GM12892 (cell line): ENCODE data around the gene SFSWAP.

Experiments used
- DNase-seq: peaks from one replicate; pipeline ENCODE4 v3.0.0; 2011; ENCODE audit not compliant: insufficient read length
- FAIRE-seq: peaks from 2 replicates; lab custom pipeline; 2011; peaks lifted over from hg19 to GRCh38; lab: Jason Lieb, UNC
- POLR2A ChIP-seq: IDR thresholded peaks from 2 replicates; pipeline ENCODE4 v1.6.1; 2011; ENCODE audit warnings: low read depth, low read length, control low read depth
- POLR2AphosphoS5 ChIP-seq: IDR thresholded peaks from 2 replicates; pipeline ENCODE4 v1.6.1; 2011; ENCODE audit warnings: low read depth, low read length, control low read depth
- TAF1 ChIP-seq: IDR thresholded peaks from 2 replicates; pipeline ENCODE4 v1.6.1; 2011; ENCODE audit warnings: low read depth, mild to moderate bottlenecking, control low read depth, low read length, borderline replicate concordance

SFSWAP gene

DNA sequence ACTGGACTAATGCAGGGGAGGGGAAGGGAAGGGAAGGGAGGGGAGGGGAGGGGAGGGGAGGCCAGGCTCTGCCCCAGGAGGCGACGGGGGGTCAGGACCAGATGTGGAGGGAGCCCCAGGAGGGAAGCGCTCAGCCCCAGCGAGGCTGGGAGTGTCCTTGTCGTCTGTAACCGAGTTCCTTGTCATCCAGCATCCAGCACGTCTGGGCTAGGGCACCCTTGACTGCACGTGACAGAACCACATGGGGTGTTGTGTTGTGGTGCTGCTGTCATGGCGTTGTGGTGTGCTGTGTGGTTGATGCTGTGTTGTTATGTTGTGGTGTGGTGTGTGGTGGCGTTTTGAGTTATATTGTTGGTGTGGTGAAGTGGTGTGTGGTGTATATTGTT is 28.4 kb upstream of the SFSWAP start:
- FAIRE-seq (no peak), DNase-seq (no peak)
- TF ChIP-seq POLR2AphosphoS5 (no peak), TAF1 (no peak), POLR2A (no peak)

DNA sequence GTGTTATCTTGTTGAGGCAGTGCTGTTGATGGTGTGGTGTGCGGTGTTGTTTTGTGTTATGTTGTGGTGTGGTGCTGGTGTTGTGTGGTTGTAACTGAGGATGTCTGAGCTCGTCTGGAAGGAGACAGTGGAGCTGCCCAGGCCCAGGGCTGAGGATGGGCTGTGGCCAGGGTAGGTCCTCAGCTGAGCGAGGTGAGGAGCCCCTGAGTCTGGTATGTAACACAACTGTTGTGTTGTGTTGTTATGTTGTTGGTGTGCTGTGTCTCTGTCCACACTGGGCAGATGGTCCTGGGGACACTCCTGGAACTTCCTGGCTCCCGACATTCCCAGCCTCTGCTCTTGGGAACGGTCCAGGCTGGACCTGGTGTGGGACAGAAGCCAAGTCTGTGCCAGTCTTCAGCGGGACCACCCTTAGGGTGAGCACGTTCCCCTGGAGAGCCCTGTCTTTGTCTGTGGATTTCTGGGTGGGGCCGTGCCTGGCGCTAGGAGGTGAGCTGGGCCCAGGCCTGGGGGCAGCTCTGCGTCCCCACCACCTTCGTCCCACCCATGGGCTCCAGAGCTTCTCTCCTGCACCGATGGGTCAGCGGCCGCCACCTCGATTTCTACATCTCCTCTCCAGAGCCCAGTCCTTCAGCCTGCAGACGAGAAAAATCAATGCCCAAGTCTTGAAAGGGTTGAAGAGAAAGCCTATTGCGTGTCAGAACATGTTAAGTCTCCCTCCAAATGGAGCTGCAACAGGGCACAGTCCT is 27.4 kb upstream of the SFSWAP start:
- FAIRE-seq (no peak), DNase-seq (no peak)
- TF ChIP-seq POLR2AphosphoS5 (no peak), POLR2A (no peak), TAF1 (no peak)

DNA sequence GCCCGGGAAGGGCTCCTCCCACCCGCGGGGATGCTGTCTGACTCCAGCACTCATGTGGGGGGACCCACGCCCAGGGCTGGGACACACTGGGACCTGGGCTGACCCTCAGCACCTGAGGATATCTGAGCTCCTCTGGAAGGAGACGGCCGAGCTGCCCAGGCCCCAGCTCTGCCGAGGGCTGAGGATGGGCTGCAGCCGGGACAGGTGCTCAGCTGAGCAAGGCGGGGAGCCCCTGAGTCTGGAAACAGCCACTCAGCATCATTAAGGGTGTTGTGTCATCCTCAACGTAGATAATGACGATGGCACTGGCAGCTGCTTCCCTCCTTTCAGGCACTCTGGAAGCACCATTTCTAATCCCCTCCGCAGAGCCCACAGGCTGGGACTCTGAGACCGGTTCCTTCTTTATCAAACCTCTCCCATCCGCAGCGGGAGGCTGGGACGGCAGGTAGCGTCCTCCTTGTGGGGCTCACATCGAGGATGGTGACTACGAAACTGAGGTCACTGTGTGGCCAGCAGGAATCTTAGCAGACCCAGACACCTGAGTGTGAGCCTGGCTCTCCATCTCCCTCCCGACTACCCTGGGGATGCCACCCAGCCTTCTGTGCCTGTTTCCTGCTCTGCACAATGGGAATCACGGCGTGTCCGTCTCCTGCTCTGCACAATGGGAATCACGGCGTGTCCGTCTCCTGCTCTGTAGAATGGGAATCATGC is 26.7 kb upstream of the SFSWAP start:
- DNase-seq (no peak), FAIRE-seq (no peak)
- no peak for TF ChIP-seq POLR2AphosphoS5
- no peak for TF ChIP-seq TAF1
- no peak for TF ChIP-seq POLR2A

DNA sequence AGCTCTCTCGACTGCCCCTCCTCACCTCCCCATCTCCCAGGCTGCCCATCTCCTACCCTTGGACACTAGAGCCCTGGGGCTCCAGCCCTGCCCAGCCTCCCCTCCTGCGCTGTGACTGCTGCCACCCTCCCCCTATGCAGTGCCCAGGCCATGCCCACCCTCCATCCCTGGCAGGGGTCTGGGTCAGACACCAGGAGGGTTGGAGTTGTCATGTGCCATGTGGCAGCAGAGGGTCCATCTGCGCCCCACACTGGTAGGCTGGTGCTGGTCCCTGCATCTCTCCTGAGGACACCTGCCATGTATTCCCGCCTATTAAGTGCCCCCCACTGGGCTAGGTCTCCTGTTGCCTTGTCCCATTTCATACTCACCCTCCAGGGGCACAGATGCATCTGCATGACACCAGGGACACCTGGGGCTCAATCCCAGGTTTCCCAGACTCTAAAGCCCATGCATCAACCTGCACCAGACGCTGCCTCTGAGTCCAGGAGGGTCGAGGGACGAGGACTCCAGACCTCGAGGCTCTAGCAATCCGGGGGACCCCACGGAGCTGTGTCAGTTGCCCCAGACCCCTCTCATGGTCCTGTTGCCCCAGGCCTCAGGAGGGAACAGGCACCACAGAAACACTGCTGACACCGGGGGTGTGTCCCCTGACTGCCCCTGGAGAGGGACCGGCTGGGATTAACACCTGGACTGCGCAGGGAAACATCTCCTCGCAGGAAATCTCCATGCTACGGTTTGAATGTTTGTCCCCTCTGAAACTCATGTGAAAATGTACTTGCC is 23.4 kb upstream of the SFSWAP start:
- no peak for FAIRE-seq

DNA sequence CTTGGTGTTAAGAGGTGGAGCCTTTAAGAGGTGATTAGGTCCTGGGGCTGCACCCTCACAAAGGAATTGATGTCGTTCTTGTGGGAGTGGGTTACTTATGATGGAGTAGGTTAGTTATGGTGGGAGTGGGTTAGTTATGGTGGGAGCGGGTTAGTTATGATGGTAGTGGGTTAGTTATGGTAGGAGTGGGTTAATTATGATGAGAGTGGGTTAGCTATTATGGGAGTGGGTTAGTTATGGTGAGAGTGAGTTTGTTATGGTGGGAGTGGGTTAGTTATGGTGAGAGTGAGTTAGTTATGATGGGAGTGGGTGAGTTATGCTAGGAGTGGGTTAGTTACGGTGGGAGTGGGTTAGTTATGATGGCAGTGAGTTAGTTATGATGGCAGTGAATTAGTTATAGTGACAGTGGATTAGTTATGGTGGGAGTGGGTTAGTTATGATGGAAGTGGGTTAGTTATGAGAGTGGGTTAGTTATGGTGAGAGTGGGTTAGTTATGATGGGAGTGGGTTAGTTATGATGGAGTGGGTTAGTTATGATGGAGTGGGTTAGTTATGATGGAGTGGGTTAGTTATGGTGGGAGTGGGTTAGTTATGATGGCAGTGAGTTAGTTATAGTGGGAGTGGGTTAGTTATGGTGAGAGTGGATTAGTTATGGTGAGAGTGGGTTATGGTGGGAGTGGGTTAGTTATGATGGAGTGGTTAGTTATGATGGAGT is 22.6 kb upstream of the SFSWAP start:
- TF ChIP-seq POLR2AphosphoS5 = no peak
- no peak for TF ChIP-seq TAF1
- TF ChIP-seq POLR2A = no peak
- FAIRE-seq (peak; percentile 51), DNase-seq (no peak)

More for the DNA sequence above, 23.4 kb upstream of the SFSWAP start:
- no peak for DNase-seq
- no peak for TF ChIP-seq POLR2A
- TF ChIP-seq POLR2AphosphoS5 = no peak
- TF ChIP-seq TAF1 = no peak

DNA sequence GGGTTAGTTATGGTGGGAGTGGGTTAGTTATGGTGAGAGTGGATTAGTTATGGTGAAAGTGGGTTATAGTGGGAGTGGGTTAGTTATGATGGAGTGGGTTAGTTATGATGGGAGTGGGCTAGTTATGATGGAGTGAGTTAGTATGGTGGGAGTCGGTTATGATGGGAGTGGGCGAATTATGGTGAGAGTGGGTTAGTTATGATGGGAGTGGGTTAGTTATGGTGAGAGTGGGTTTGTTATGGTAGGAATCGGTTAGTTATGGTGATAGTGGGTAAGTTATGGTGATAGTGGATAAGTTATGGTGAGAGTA is 22.1 kb upstream of the SFSWAP start:
- TF ChIP-seq POLR2AphosphoS5 (no peak), POLR2A (no peak), TAF1 (no peak)
- FAIRE-seq = no peak

DNA sequence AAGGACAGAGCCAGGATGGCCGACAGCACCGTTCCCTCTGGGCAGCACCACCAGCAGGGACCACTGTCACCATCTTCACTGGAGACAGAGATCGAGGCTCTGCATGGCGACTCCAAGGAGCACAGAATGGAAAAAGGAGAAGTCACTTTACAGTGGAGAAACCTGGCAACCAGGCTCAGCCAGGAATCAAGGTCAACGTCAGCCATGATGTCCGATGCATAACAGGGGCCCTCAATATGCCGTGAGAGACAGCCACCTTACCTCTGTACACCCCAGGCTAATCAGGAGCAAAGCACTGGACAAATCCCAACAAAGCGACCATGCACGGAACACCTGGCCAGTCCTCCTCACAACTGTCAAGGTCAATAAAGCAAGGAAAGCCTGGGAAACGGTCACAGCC is 20.6 kb upstream of the SFSWAP start:
- TF ChIP-seq TAF1 (no peak), POLR2AphosphoS5 (no peak), POLR2A (no peak)
- DNase-seq = no peak
- no peak for FAIRE-seq

More for the DNA sequence above, 22.1 kb upstream of the SFSWAP start:
- no peak for DNase-seq

DNA sequence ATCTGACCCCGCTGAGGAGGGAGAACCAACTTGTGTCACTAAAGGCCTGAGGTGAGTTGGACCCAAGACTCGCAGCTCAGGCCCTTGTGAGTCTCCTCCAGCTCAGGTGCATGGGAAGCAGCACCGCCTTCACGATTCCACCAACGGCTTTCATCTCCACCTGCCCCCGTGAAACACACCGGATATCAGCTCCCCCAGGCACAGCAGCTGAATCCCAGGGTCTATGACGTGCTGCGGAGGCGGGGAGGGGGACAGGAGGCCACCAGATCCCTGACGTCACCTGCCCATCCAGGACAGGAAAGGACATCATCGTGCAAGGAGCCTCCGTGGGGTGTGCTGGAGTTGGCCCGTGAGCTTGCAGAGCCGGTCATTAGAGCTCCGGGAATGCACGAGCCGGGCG is 18.5 kb upstream of the SFSWAP start:
- no peak for FAIRE-seq
- no peak for DNase-seq
- TF ChIP-seq TAF1 = no peak
- no peak for TF ChIP-seq POLR2A
- TF ChIP-seq POLR2AphosphoS5 = no peak

DNA sequence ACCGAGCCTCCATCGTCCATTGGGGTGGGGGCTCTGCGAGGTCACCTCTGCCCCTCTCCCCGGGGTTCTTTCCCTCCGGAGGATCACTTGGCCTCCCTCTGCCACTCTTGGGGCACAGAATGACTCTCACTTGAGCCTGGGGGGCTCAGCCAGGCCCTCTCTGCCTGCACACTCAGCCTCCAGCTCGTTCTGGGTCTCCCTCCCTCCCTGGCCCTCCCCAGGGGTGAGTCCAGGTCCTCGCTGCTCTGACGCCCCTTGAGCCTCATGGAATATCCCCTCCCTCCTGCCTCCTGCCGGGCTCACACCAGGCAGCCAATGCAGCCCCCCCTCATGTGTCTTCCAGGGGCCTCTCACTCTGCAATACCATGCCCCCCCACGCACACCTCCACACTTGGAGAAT is 17.7 kb upstream of the SFSWAP start:
- no peak for DNase-seq
- no peak for FAIRE-seq
- TF ChIP-seq POLR2AphosphoS5 = no peak
- no peak for TF ChIP-seq TAF1
- TF ChIP-seq POLR2A = no peak

DNA sequence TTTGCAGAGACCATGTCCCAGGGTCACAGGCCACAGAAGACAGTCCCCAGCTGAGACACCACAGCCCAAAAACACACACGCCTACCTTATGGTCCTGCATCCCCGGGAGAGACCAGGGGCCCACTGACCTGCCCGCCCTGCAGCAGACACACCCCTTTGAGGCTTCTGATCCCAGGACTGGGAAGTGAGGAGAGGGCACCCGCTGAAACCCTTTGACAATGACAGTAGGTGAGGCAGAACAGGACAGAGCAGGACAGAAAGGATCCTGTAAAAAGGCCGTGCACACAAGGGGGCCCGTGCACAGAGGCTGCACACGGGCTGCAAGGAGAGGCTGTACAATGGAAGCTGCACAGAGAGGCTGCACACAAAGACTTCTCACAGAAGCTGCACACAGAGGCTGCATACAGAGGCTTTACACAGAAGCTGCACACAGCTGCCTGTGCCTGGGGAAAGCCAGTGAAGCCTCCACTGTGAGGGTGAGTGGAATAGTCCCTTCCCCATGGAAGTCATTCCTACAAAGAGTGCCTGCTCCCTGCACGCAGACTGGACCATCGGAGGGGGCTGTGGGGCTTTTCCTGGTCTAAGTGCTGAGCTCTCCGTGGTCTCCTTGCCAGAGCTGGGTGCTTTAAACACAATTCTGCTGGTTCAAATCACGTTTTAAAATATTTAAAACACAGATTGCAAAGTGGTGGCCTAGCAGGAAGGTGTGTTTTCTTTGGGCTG is 16.6 kb upstream of the SFSWAP start:
- TF ChIP-seq POLR2AphosphoS5 (no peak), TAF1 (no peak), POLR2A (no peak)
- FAIRE-seq = no peak
- DNase-seq = no peak
